Stimulated activated CD8-positive, alpha-beta memory T cell treated with anti-CD3 and anti-CD28 coated beads, Interleukin-7, amount 100 ng/mL, for 1 hour (primary cell): ENCODE measurements around the gene IQCB1.
"Not testable (repeated sequence)": the region's sequence is repeated elsewhere in the genome, so short reads cannot be mapped to it uniquely, and the experiment has no call there.

Source experiments
- DNase-seq, 2 donors: peaks; one replicate each; pipeline ENCODE4 v3.0.0-alpha.2; 2020; ENCODE audit warnings: low read depth in 2 of 2

The IQCB1 gene

GRCh38 chr3:121748680-121749275 is 86.1 kb downstream of the IQCB1 start:
- DNase-seq, result no peak

DNA sequence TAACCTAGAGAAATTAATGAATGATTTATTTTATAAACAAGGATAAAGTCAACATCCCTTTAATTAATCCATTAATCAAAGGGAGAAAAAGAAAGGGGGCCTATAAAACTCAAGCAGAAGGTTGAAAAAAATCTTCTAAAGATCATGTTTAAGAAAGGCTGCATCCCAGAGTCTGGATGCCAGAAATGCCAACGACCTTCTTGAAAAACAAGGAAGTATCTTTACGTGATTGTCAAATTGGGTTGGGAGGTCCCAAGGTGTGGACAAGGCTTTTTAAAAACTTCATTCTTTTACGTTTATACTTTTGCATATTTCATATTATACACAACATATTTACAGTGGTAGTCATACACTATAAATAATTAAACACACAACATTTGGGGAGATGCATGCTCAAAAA is 86.9 kb downstream of the IQCB1 start:
- DNase-seq, result no peak

GRCh38 chr3:121743106-121743505 is 91.8 kb downstream of the IQCB1 start:
- not testable (repeated sequence) for DNase-seq

- DNase-seq, result no peak
Observed at GRCh38 chr3:121740896-121741295, 94.0 kb downstream of the IQCB1 start.

DNA sequence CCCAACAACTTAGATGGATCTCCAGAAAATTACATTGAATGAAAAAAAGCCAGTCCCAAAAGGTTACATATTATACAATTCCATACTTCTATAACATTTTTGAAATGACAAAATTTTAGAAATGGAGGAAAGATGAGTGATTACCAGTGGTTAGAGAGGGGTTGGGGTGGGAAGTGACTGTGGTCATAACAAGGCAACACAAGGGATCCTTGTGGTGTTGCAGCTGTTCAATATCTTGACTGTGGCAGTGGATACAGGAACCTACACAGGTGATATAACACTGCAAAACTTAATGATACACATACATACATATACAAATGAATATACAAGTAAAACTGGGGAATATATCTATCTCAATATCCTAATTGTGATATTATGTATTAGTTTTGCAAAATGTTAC is 95.0 kb downstream of the IQCB1 start:
- no peak for DNase-seq

DNA sequence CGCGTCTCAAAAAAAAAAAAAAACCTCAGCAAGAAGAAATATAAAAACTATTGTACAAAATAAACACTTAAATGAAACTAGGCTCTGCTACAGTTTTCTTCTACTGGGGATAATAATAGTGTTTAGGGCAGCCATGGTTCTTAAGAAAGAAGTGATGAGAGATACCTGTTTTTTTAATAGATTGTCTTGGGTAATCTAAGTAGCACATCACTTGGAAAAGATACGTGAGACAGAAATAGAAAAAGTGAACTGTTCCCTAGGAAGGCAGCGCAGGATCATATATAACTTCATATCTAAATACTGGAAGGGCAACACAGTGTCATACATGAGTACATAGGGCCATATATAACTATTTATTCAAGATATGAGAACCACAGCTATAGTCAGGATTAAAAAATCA is 97.2 kb downstream of the IQCB1 start:
- no peak for DNase-seq

GRCh38 chr3:121736112-121736511 is 98.7 kb downstream of the IQCB1 start:
- DNase-seq, result no peak

- no peak for DNase-seq
Observed at GRCh38 chr3:121735047-121735696, 99.7 kb downstream of the IQCB1 start.

DNA sequence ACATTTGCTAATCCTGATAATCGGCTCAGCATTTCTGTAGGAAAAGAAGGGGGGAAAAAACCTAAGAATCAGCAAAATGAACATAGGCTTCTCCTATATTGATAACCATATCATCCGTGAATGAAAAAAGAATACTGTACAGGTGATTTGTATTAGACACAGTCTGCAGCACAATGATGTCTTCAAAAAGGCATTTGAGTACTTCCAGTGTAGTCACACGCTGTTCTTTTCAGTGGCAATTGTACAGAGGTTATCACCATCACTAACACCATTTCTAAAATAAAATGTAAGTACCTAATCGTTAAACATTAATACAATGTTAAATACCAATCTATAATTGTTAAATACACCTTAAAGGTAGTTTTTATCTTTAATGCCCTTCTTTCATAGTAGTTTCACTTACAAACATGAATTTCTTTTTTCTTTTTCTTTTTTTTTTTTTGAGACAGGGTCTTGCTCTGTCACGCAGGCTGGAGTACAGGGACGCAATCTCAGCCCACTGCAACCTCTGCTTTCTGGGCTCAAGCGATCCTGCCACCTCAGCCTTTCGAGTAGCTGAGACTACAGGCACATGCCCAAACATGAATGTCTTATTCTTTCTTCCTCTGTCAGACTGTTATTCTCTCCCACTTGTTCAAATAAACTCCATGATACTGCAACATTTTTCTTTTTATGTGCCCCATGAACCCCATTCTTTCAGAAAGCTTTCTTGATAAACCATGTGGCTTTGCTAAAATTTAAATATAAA is 103.7 kb downstream of the IQCB1 start:
- no peak for DNase-seq

DNA sequence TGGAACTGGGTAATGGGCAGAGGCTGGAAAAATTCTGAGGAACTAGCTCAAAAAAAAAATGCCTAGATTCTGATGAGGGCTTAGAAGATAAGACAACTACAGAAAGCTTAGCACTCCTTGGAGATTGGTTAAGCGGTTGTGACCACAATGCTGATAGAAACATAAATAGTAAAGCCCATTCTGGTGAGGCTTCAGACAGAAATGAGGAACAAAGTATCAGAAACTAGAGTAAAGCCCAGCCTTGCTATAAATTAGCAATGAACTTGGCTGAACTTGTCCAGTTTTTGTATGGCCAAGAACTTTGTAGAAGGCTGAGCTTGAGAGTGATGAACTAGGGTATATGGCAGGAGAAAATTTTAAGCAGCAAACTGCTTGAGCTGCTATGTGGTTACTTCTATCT is 110.7 kb downstream of the IQCB1 start:
- DNase-seq, result no peak

- DNase-seq, result no peak
Observed at GRCh38 chr3:121723485-121723884, 111.4 kb downstream of the IQCB1 start.

DNA sequence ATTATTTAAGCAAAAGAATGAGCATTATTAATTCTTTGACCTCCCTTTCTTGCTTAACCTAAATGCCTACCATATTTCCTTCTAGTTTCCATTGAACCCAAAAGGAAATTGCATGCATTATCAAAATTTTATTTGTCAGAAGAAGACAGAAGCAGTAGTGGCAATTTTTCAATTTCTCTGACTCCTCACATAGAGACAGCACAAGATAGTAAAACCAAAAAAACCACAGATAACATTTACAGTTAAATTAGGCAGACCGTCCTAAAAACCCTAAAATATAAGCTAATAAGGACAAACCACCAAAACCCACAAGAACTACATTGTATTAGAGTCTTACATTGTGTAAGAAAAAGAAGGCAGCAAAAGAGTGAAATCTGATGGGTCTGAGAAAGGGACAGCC is 112.4 kb downstream of the IQCB1 start:
- no peak for DNase-seq

GRCh38 chr3:121720163-121720562 is 114.7 kb downstream of the IQCB1 start:
- no peak for DNase-seq
